Lower lobe of right lung (tissue), 2 donors: Measurements from ENCODE around the gene MBLAC2. TPM values are rescaled to one million over a fixed set of nuclear protein-coding genes. Genes with fewer than 3 reads are reported as not detected.

ENCODE experiments used
- ATAC-seq, 2 donors: fragments of 200-7000 bp; cut with Tn5 transposase; one replicate each; pipeline ENCODE4 v1.9.1; 2020 to 2022; ENCODE audit warnings: mild to moderate bottlenecking in 2 of 2, moderate library complexity in 2 of 2
- DNase-seq: peaks from one replicate; pipeline ENCODE4 v3.0.0-alpha.2; 2020
- H3K27ac ChIP-seq: fragments of 200-600 bp; one replicate; pipeline ENCODE4 v1.8.0; 2022
- H3K27me3 ChIP-seq: fragments of 200-600 bp; one replicate; pipeline ENCODE4 v1.8.0; 2022; ENCODE audit warnings: low read depth
- H3K36me3 ChIP-seq: fragments of 200-600 bp; one replicate; pipeline ENCODE4 v1.8.0; 2022; ENCODE audit warnings: mild to moderate bottlenecking
- H3K4me1 ChIP-seq: fragments of 200-600 bp; one replicate; pipeline ENCODE4 v1.8.0; 2022
- H3K4me3 ChIP-seq: fragments of 200-600 bp; one replicate; pipeline ENCODE4 v1.8.0; 2022; ENCODE audit warnings: mild to moderate bottlenecking
- H3K9me3 ChIP-seq: fragments of 200-600 bp; one replicate; pipeline ENCODE4 v1.8.0; 2022
- CTCF ChIP-seq: fragments of 200-600 bp; IDR thresholded peaks from one replicate; pipeline ENCODE4 v1.8.0; 2022; ENCODE audit warnings: antibody characterized with exemption, mild to moderate bottlenecking
- intact Hi-C: fragments of 100-400 bp; cut with DNase I; formaldehyde crosslinking; loops from one replicate; pipeline ENCODE4 v1.11.0; 2022
- total RNA-seq: library from RNA; stranded (reverse); fragmentation: NEBNext Ultra II Directional; extraction: Animal tissue kit (Norgen Biotek cat#: 25700); gene quantifications from one replicate; pipeline ENCODE4 v1.2.1, GENCODE V29; 2021
- donor health status: DM: no; HTN: yes; CAD: no; lungs with severe emphysema.

MBLAC2 gene
- total RNA-seq, 1 donor from 2014 or later, result 5.9 TPM

GRCh38 chr5:90506221-90506620 is 31.6 kb upstream of the MBLAC2 start:
- no peaks in the 10 kb centered on the region for H3K4me1 ChIP-seq
- ATAC-seq (no peak), DNase-seq (no peak)
- H3K4me3 ChIP-seq, result no peak overlapping the region
- no peak for TF ChIP-seq CTCF
- H3K36me3 ChIP-seq, result no peaks in the 10 kb centered on the region
- no peak overlapping the region for H3K27ac ChIP-seq
- H3K9me3 ChIP-seq, result no peaks in the 10 kb centered on the region
- H3K27me3 ChIP-seq, result no peaks in the 10 kb centered on the region
- intact Hi-C loops, result no loop called here

- no peaks in the 10 kb centered on the region for H3K4me1 ChIP-seq
- no peak overlapping the region for H3K27ac ChIP-seq
- ATAC-seq (no peak), DNase-seq (no peak)
- no peaks in the 10 kb centered on the region for H3K9me3 ChIP-seq
- no peak overlapping the region for H3K4me3 ChIP-seq
- TF ChIP-seq CTCF, result no peak
- H3K36me3 ChIP-seq, result no peaks in the 10 kb centered on the region
- intact Hi-C loops, result no loop called here
- no peaks in the 10 kb centered on the region for H3K27me3 ChIP-seq
Observed at GRCh38 chr5:90504743-90505142, 30.2 kb upstream of the MBLAC2 start.

GRCh38 chr5:90503596-90503995 is 29.0 kb upstream of the MBLAC2 start:
- Histone ChIP-seq H3K27me3 (no peaks in the 10 kb centered on the region), H3K4me1 (no peaks in the 10 kb centered on the region), H3K9me3 (no peaks in the 10 kb centered on the region), H3K4me3 (no peak overlapping the region), H3K27ac (no peak overlapping the region), H3K36me3 (no peaks in the 10 kb centered on the region)
- no peak for ATAC-seq
- no peak for TF ChIP-seq CTCF
- intact Hi-C loops, result no loop called here
- DNase-seq, result no peak

DNA sequence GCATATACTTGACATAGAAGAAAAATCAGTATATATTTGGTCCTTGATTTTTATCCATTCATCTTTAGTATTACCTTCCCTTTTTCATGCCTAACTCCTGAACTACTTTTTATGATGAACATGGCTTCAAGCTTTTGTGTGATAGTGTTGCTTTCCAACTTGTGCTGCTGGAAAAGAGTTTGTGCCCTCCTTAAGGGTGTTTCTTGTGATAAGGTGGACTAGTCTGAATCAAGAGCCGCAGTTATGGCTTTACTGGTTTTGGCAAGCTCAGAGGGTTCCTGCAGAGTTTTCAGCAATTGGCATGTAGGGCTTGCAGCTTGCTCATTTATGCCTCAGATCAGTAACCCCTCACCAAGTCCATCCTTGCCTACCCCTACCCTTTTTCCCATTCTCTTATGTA is 20.6 kb upstream of the MBLAC2 start:
- no peak for ATAC-seq
- H3K9me3 ChIP-seq, result no peaks in the 10 kb centered on the region
- H3K4me1 ChIP-seq, result no peaks in the 10 kb centered on the region
- H3K4me3 ChIP-seq, result no peak overlapping the region
- H3K36me3 ChIP-seq, result no peaks in the 10 kb centered on the region
- intact Hi-C loops, result no loop called here
- H3K27me3 ChIP-seq, result no peaks in the 10 kb centered on the region
- no peak for TF ChIP-seq CTCF
- no peak for DNase-seq
- no peak overlapping the region for H3K27ac ChIP-seq

DNA sequence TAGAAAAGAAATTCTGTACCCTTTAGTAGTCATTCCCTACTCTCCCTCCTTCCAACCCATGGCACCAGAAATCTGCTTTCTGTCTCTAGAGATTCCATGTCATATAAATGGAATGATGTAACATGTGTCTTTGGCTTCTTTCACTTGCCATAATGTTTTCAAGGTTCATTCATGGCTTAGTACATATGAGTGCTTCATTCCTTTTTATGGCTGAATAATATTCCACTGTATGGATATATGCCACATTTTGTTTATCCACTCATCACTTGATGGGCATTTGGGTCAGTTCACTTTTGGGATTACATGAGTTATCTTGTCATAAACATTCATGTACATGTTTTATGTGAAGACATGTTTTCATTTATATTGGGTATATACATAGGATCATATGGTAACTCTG is 19.5 kb upstream of the MBLAC2 start:
- H3K4me1 ChIP-seq, result no peaks in the 10 kb centered on the region
- H3K27ac ChIP-seq, result no peak overlapping the region
- ATAC-seq, result no peak
- H3K27me3 ChIP-seq, result no peaks in the 10 kb centered on the region
- no peaks in the 10 kb centered on the region for H3K36me3 ChIP-seq
- no peak overlapping the region for H3K4me3 ChIP-seq
- H3K9me3 ChIP-seq, result no peaks in the 10 kb centered on the region
- no peak for TF ChIP-seq CTCF
- no peak for DNase-seq
- intact Hi-C loops, result no loop called here

- Histone ChIP-seq H3K36me3 (no peaks in the 10 kb centered on the region), H3K4me3 (no peak overlapping the region), H3K27me3 (no peaks in the 10 kb centered on the region), H3K27ac (no peak overlapping the region), H3K4me1 (no peaks in the 10 kb centered on the region), H3K9me3 (no peaks in the 10 kb centered on the region)
- no peak for TF ChIP-seq CTCF
- DNase-seq, result no peak
- intact Hi-C loops, result no loop called here
- no peak for ATAC-seq
Observed at GRCh38 chr5:90488791-90489190, 14.2 kb upstream of the MBLAC2 start.
